ENCODE measurements around the gene PTER.

DNA sequence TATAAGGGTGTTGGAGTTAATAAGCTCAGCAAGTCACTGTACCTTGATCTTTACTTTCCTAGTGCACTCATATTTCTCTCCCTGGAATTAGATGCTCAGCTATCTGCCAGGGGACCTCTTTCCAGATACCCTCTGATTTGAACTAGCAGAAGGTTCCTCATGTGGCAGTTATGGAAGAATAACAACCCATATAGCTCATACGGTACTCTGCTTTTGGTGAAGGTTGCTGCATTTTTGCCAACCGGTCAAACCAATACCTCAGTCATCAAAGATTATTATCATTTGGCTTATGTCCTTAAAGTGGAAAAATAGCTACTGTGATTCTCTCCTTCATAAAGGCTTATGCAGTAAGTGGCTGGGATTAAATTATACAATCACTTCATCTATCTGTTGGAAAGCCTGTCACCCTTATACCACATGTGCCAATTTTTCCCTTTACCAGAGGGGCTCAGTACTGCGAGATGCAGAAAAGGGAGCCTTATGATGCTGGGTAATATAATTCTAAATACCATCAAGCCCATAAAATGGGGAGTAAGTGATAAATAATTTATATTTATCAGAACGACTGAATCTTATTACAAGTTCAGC is 43.4 kb upstream of the PTER start:
- TF ChIP-seq, protein P1, sequence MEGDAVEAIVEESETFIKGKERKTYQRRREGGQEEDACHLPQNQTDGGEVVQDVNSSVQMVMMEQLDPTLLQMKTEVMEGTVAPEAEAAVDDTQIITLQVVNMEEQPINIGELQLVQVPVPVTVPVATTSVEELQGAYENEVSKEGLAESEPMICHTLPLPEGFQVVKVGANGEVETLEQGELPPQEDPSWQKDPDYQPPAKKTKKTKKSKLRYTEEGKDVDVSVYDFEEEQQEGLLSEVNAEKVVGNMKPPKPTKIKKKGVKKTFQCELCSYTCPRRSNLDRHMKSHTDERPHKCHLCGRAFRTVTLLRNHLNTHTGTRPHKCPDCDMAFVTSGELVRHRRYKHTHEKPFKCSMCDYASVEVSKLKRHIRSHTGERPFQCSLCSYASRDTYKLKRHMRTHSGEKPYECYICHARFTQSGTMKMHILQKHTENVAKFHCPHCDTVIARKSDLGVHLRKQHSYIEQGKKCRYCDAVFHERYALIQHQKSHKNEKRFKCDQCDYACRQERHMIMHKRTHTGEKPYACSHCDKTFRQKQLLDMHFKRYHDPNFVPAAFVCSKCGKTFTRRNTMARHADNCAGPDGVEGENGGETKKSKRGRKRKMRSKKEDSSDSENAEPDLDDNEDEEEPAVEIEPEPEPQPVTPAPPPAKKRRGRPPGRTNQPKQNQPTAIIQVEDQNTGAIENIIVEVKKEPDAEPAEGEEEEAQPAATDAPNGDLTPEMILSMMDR (conservative IDR thresholded peaks at IDR 0.05; ENCODE audit: low read depth, low read length), result no peak
- TF ChIP-seq EZH2 (IDR thresholded peaks at IDR 0.05; ENCODE audit: low read length, unreplicated experiment) (no peak), EZH2phosphoT487 (IDR thresholded peaks at IDR 0.05; ENCODE audit: borderline replicate concordance, low read length) (no peak)
